ENCODE results near the gene GAPVD1.

GRCh38 chr9:125379208-125379607 is 117.6 kb downstream of the GAPVD1 start:
- no peak for TF ChIP-seq CTCF (conservative IDR thresholded peaks at IDR 0.05; ENCODE audit: low read length)
- no peak for TF ChIP-seq EZH2phosphoT487 (IDR thresholded peaks at IDR 0.05; ENCODE audit: borderline replicate concordance, low read depth, low read length)

Data from OCI-LY7 (cell line).